Upper lobe of right lung (tissue), 1 donor: ENCODE data around the gene VSIG10. TPM values are rescaled to one million over a fixed set of nuclear protein-coding genes. Genes with fewer than 3 reads are reported as not detected.

ENCODE experiments used
- ATAC-seq: fragments of 200-7000 bp; cut with Tn5 transposase; one replicate; pipeline ENCODE4 v1.9.1; 2020; ENCODE audit warnings: mild to moderate bottlenecking, moderate library complexity
- DNase-seq: peaks from one replicate; pipeline ENCODE4 v3.0.0-alpha.2; 2020
- H3K27ac ChIP-seq: fragments of 200-600 bp; one replicate; pipeline ENCODE4 v1.8.0; 2022
- H3K27me3 ChIP-seq: fragments of 200-600 bp; one replicate; pipeline ENCODE4 v1.8.0; 2022; ENCODE audit warnings: mild to moderate bottlenecking
- H3K36me3 ChIP-seq: fragments of 200-600 bp; one replicate; pipeline ENCODE4 v1.8.0; 2022
- H3K4me1 ChIP-seq: fragments of 200-600 bp; one replicate; pipeline ENCODE4 v1.8.0; 2022
- H3K4me3 ChIP-seq: fragments of 200-600 bp; one replicate; pipeline ENCODE4 v1.8.0; 2022; ENCODE audit warnings: mild to moderate bottlenecking
- H3K9me3 ChIP-seq: fragments of 200-600 bp; one replicate; pipeline ENCODE4 v1.8.0; 2022
- CTCF ChIP-seq: fragments of 200-600 bp; IDR thresholded peaks from one replicate; pipeline ENCODE4 v1.8.0; 2022; ENCODE audit warnings: antibody characterized with exemption
- intact Hi-C: fragments of 100-400 bp; cut with DNase I; formaldehyde crosslinking; loops from one replicate; pipeline ENCODE4 v1.11.0; 2022
- total RNA-seq: library from RNA; stranded (reverse); fragmentation: NEBNext Ultra II Directional; extraction: Animal tissue kit (Norgen Biotek cat#: 25700); gene quantifications from one replicate; pipeline ENCODE4 v1.2.1, GENCODE V29; 2021
- donor health status: DM: no; HTN: yes; CAD: no; lungs with severe emphysema.

Gene VSIG10
- total RNA-seq, 1 donor from 2014 or later: 52.4 TPM

GRCh38 chr12:118053071-118053985, 50.5 kb downstream of the VSIG10 start:
- DNase-seq: no peak
- no peaks in the 10 kb centered on the region for H3K27me3 ChIP-seq
- no peak overlapping the region for H3K4me3 ChIP-seq
- H3K27ac ChIP-seq: peak overlapping the region; percentile 47
- H3K36me3 ChIP-seq: peaks cover 37% of the 10 kb centered on the region
- intact Hi-C loops: no loop called here
- H3K9me3 ChIP-seq: no peaks in the 10 kb centered on the region
- TF ChIP-seq CTCF: no peak
- ATAC-seq: no peak
- peaks cover 48% of the 10 kb centered on the region for H3K4me1 ChIP-seq

GRCh38 chr12:118052324-118053070, 51.3 kb downstream of the VSIG10 start:
- Histone ChIP-seq H3K27ac (peak overlapping the region; percentile 47), H3K9me3 (no peaks in the 10 kb centered on the region), H3K36me3 (peaks cover 45% of the 10 kb centered on the region), H3K4me3 (no peak overlapping the region), H3K27me3 (no peaks in the 10 kb centered on the region), H3K4me1 (peaks cover 44% of the 10 kb centered on the region)
- TF ChIP-seq CTCF: no peak
- intact Hi-C loops: no loop called here
- peak; percentile 69 for DNase-seq
- peak; percentile 98 for ATAC-seq

GRCh38 chr12:118050972-118051910, 52.6 kb downstream of the VSIG10 start:
- TF ChIP-seq CTCF: no peak
- DNase-seq (no peak), ATAC-seq (no peak)
- no peak overlapping the region for H3K4me3 ChIP-seq
- H3K27me3 ChIP-seq: no peaks in the 10 kb centered on the region
- H3K27ac ChIP-seq: peak overlapping the region; percentile 32
- H3K9me3 ChIP-seq: no peaks in the 10 kb centered on the region
- peaks cover 38% of the 10 kb centered on the region for H3K4me1 ChIP-seq
- H3K36me3 ChIP-seq: peaks cover 49% of the 10 kb centered on the region
- intact Hi-C loops: no loop called here

- intact Hi-C loops: no loop called here
- no peak for TF ChIP-seq CTCF
- no peak overlapping the region for H3K27ac ChIP-seq
- no peaks in the 10 kb centered on the region for H3K9me3 ChIP-seq
- H3K27me3 ChIP-seq: no peaks in the 10 kb centered on the region
- peaks cover 84% of the 10 kb centered on the region for H3K36me3 ChIP-seq
- DNase-seq (no peak), ATAC-seq (no peak)
- peaks cover 1% of the 10 kb centered on the region for H3K4me1 ChIP-seq
- no peak overlapping the region for H3K4me3 ChIP-seq
These were observed 57.4 kb downstream of the VSIG10 start for GRCh38 chr12:118046430-118046829.

GRCh38 chr12:118044577-118044976, 59.2 kb downstream of the VSIG10 start:
- DNase-seq (no peak), ATAC-seq (no peak)
- Histone ChIP-seq H3K9me3 (no peaks in the 10 kb centered on the region), H3K27me3 (no peaks in the 10 kb centered on the region), H3K4me1 (no peaks in the 10 kb centered on the region), H3K27ac (no peak overlapping the region), H3K36me3 (peaks cover 85% of the 10 kb centered on the region), H3K4me3 (no peak overlapping the region)
- TF ChIP-seq CTCF: no peak
- intact Hi-C loops: no loop called here
